Measurements from ENCODE around the gene SUSD4. TPM values are rescaled to one million over a fixed set of nuclear protein-coding genes. Genes with fewer than 3 reads are reported as not detected.

SUSD4 gene
- total RNA-seq, 1 donor from 2014 or later: not detected

DNA sequence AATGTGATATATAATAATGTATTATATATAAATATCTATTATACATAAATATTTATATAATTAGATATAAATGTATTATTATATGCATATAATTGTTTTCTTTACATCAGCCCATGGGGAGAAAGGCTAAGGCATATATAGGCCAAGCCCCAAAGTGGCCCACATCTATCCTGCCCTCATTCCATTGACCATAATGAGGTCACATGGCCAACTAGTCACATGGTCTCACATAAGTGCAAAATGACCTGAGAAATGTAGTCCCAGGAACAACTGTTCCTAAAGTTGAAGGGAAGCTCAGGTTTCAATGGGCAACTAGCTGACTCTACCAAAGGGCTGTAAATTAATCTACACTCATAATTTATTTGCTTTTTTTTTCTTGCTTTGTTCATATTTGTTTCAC, 14.8 kb upstream of the SUSD4 start:
- DNase-seq (ENCODE audit: extremely low spot score, unreplicated experiment): no peak
- Mint-ChIP-seq H3K27ac (ENCODE audit: unreplicated experiment) (no peak overlapping the region), H3K36me3 (ENCODE audit: unreplicated experiment) (no peaks in the 10 kb centered on the region), H3K9me3 (ENCODE audit: unreplicated experiment) (peaks cover 15% of the 10 kb centered on the region), H3K4me3 (ENCODE audit: unreplicated experiment) (no peak overlapping the region), H3K27me3 (ENCODE audit: unreplicated experiment) (no peaks in the 10 kb centered on the region), H3K4me1 (ENCODE audit: unreplicated experiment) (no peaks in the 10 kb centered on the region)
- TF ChIP-seq, protein P1, sequence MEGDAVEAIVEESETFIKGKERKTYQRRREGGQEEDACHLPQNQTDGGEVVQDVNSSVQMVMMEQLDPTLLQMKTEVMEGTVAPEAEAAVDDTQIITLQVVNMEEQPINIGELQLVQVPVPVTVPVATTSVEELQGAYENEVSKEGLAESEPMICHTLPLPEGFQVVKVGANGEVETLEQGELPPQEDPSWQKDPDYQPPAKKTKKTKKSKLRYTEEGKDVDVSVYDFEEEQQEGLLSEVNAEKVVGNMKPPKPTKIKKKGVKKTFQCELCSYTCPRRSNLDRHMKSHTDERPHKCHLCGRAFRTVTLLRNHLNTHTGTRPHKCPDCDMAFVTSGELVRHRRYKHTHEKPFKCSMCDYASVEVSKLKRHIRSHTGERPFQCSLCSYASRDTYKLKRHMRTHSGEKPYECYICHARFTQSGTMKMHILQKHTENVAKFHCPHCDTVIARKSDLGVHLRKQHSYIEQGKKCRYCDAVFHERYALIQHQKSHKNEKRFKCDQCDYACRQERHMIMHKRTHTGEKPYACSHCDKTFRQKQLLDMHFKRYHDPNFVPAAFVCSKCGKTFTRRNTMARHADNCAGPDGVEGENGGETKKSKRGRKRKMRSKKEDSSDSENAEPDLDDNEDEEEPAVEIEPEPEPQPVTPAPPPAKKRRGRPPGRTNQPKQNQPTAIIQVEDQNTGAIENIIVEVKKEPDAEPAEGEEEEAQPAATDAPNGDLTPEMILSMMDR (IDR thresholded peaks at IDR 0.05): no peak

DNA sequence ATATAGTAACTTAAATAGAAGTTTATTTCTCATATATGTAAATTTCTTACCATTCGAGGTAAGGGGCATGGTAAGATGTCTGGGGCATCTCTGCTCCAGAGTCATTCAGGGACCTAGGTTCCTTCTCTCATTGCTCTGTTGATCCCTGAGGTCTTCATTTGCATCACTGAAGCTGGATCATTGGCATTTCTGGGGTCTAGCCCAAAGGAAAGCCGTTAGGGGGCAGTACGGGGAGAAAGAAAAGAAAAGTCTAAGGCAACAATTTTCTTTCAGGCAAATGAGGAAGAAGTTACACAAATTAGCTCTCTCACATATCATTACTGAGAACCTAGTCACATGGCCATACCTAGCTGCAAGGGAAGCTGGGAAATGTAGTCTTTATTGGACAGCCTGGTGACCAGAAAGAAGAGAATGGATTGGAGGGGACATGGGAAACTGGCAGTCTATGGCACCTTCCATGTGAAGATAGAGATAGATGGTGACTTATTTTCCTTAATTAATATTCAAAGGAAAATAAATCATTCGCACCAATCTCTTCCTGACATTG, 10.2 kb upstream of the SUSD4 start:
- no peak overlapping the region for H3K4me3 Mint-ChIP-seq (ENCODE audit: unreplicated experiment)
- TF ChIP-seq, protein P1 (IDR thresholded peaks at IDR 0.05): no peak
- DNase-seq (ENCODE audit: extremely low spot score, unreplicated experiment): no peak
- H3K36me3 Mint-ChIP-seq (ENCODE audit: unreplicated experiment): no peaks in the 10 kb centered on the region
- no peaks in the 10 kb centered on the region for H3K27me3 Mint-ChIP-seq (ENCODE audit: unreplicated experiment)
- H3K27ac Mint-ChIP-seq (ENCODE audit: unreplicated experiment): no peak overlapping the region
- H3K4me1 Mint-ChIP-seq (ENCODE audit: unreplicated experiment): no peaks in the 10 kb centered on the region
- peaks cover 18% of the 10 kb centered on the region for H3K9me3 Mint-ChIP-seq (ENCODE audit: unreplicated experiment)

DNA sequence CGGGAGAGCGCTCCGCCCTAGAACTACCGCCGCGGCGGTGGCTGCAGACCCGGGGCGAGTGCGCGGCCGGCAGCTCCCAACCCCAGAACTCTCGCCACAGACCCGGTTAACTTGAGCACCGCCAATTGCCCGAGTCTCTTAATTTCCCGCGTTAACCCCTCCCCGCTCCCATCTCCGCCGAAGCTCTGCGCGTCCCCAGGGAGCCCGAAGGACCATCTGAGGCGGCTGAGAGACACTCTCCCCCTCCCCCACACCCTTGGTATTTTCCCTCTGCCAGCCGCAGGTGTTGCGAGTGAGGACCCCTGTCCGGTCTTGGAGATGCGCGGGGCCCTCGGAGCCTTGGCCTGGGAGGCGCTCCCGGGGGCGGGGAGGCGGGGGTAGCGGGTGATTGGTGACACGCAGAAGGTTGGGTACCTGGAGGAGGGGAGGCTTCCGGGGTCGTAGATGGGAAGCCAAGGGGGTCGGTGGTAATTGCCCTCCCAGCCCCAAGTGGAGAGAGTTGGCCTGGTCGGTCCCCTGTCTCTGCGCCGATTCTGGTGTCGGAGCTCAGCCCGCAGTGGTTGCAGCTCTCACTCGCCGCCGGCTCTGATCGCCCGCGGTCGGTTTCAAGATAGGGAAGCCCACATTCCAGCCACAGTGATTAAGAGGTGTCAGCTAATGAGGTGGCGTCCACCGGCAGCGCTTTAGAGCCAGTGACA, 858 bp upstream of the SUSD4 start:
- H3K27me3 Mint-ChIP-seq (ENCODE audit: unreplicated experiment): peaks cover 45% of the 10 kb centered on the region
- H3K4me3 Mint-ChIP-seq (ENCODE audit: unreplicated experiment): peak overlapping the region; percentile 57
- TF ChIP-seq, protein P1 (IDR thresholded peaks at IDR 0.05): no peak
- H3K27ac Mint-ChIP-seq (ENCODE audit: unreplicated experiment): no peak overlapping the region
- DNase-seq (ENCODE audit: extremely low spot score, unreplicated experiment): no peak
- H3K9me3 Mint-ChIP-seq (ENCODE audit: unreplicated experiment): no peaks in the 10 kb centered on the region
- no peaks in the 10 kb centered on the region for H3K36me3 Mint-ChIP-seq (ENCODE audit: unreplicated experiment)
- H3K4me1 Mint-ChIP-seq (ENCODE audit: unreplicated experiment): peaks cover 14% of the 10 kb centered on the region

DNA sequence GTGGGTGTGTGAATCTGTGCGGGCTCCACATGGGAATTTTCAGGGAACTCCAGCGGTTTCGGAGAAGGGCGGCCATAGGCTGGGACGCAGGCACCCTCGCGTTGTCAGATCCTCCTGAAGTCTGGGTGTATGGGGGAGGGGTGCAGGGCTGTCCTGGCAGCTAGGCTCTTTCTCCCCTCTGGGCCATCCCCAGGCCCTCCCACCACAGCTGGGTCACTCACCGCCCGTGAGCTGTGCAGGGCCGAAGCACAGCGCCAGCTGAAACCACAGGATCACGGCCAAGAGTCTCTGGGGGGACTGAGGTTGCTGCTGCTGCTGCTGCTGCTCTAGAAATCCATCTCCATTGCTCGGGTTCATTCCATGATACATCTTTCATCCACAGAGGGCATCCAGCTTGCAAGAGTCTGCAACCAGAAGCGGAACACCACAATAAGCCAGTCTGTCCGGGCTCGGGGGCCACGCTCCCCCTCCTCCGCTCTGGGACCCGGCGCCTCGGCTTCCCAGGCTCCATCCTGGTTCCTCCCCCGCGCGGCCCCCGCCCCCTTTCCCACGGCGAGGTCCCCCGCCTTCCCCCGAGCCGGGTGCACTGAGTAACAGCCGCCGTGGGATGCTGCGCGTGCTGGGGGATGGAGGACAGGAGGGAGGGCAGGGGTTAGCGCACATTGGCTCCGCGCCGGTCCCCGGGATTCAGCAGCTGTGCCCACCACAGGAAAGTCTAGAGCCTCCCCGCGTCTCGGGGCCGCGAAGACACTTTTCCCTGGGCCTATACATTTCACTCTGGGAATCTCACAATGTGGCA, 720 bp downstream of the SUSD4 start:
- DNase-seq (ENCODE audit: extremely low spot score, unreplicated experiment): no peak
- H3K27me3 Mint-ChIP-seq (ENCODE audit: unreplicated experiment): peaks cover 59% of the 10 kb centered on the region

More for the DNA sequence above, 720 bp downstream of the SUSD4 start:
- no peaks in the 10 kb centered on the region for H3K36me3 Mint-ChIP-seq (ENCODE audit: unreplicated experiment)
- H3K9me3 Mint-ChIP-seq (ENCODE audit: unreplicated experiment): no peaks in the 10 kb centered on the region
- TF ChIP-seq, protein P1 (IDR thresholded peaks at IDR 0.05): no peak
- peak overlapping the region; percentile 72 for H3K4me3 Mint-ChIP-seq (ENCODE audit: unreplicated experiment)
- peaks cover 14% of the 10 kb centered on the region for H3K4me1 Mint-ChIP-seq (ENCODE audit: unreplicated experiment)
- no peak overlapping the region for H3K27ac Mint-ChIP-seq (ENCODE audit: unreplicated experiment)

Data from osteocyte (in vitro differentiated cells).